GM12872 (cell line): ENCODE data around the gene C2orf68.

ENCODE experiments used
- TF ChIP-seq, protein P1 (sequence below): IDR thresholded peaks from 3 replicates; pipeline ENCODE4 v1.5.1; 2011; ENCODE audit warnings: low read depth, mild to moderate bottlenecking, low read length, moderate library complexity; ENCODE audit not compliant: insufficient read depth

Gene C2orf68

GRCh38 chr2:85591563-85591962, 20.3 kb downstream of the C2orf68 start:
- TF ChIP-seq, protein P1, sequence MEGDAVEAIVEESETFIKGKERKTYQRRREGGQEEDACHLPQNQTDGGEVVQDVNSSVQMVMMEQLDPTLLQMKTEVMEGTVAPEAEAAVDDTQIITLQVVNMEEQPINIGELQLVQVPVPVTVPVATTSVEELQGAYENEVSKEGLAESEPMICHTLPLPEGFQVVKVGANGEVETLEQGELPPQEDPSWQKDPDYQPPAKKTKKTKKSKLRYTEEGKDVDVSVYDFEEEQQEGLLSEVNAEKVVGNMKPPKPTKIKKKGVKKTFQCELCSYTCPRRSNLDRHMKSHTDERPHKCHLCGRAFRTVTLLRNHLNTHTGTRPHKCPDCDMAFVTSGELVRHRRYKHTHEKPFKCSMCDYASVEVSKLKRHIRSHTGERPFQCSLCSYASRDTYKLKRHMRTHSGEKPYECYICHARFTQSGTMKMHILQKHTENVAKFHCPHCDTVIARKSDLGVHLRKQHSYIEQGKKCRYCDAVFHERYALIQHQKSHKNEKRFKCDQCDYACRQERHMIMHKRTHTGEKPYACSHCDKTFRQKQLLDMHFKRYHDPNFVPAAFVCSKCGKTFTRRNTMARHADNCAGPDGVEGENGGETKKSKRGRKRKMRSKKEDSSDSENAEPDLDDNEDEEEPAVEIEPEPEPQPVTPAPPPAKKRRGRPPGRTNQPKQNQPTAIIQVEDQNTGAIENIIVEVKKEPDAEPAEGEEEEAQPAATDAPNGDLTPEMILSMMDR = no peak

- TF ChIP-seq, protein P1 = no peak
Observed at GRCh38 chr2:85590950-85591349, 20.9 kb downstream of the C2orf68 start.

DNA sequence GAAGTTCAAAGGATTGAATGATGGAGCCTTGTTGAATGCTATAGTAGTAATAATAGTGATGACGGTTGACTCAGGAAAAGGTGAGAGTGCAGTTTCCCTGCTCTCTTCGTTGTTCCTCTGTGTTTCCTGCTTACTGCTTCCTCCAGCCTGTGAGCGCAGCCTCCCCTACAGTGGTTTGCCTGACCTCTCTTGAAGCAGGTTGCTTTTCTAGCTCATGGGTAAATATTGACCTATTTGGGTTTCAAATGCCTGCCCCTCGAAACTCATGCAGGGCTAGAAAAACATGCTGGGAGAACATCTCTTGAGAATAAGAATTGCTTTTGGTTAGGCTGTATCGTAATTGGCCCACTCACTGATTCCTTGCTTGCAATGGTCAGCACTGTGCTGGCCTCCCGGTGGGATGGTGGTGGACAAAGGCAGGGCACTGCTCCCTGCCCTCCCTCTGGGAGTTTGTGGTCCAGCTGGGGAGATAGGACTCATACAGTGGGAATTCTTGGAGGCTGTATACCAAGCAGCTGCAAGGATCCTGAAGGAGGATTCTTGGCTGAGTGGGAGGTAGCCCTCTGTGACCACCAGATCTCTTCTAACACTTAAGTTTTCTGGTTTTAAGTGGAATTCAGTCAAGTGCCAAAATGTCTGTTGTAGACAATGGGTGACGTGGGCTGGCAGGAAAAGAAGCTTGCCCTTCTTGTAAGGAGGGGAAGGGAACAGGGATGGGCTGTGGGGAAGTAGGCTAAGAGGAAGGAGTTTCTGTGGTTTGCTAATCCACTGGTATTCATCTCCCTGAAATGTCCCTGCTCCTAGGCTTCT, 21.7 kb downstream of the C2orf68 start:
- TF ChIP-seq, protein P1 = no peak

DNA sequence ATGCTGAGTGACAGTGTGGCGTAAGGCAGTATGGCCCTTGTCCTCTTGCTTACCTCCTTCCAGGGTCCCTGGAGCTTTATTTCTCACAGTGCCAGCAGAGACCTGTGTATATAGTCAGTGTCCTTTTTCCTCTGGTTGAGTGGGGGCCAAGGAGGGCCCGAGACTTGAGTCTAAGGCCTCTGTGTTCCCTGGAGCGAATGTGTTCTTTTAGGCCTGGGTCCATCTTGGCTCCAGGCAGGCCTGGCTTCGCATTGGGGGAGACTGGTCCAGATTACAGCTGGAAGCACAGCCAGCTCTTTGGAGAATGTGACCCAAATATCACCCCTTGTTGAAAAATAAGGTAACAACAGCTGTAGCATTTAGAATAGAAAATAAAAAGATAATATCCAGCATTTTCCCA, 22.7 kb downstream of the C2orf68 start:
- TF ChIP-seq, protein P1 = no peak

DNA sequence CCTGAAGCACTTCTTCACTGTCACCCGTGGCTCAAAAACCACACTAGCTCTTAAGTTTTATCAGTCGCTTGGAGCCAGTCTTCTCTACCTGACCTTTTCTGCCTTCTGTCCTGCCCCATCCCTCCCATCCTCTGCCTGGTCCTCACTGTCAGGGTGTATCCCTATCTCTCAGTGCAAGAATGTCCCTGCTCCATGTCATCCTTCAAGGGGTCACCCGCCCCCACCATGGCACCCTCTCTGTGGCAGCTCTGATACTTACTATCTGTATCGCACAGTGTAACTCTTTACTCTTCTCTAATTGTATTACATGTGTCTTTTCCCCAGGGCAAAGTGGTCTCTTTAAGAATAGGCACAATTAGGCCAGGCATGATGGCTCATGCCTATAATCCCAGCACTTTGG, 23.2 kb downstream of the C2orf68 start:
- TF ChIP-seq, protein P1 = no peak

DNA sequence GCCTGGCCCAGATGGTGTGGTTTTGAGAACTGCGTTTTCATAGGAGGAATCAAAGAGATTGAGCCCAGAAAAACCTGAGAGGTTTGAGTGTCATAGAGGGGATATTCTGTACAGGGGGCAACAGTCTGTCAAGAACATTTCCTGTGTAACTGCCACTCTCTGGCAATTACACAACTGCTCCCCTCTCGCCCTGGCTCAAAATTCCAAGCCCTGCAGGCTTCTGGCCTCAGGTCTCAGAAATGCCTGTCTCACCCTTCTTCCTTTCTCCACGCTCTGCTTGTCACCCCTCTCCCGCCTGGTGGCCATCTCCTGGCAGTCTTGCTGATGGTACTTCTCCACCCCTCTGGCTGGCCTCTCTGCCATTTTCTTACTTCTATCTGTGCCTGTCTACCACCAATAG, 23.6 kb downstream of the C2orf68 start:
- TF ChIP-seq, protein P1 = no peak

DNA sequence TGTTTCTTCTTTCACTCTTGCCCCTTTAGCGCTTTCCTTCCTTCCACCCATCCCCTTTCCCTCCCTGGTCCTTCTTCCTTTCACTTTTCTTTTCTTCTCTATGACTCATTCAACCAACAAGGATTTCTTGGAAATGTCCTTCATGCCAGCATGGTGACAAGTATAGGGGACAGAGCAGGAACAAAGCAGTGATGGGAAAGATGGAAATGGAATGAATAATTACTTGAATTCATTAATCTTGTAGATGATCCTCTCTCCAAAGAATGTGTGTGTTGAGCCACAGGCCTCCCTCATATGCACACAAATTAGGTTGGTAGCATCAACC, 26.1 kb downstream of the C2orf68 start:
- TF ChIP-seq, protein P1 = no peak
